Loucy (cell line): ENCODE results near the gene RNF113B.

ENCODE experiments used
- CTCF ChIP-seq: fragments of 200-600 bp; sonication (generic); conservative IDR thresholded peaks from 2 replicates; pipeline ENCODE4 v1.5.1; 2014; ENCODE audit warnings: mild to moderate bottlenecking, antibody characterized with exemption, low read length
- EZH2phosphoT487 ChIP-seq: fragments of 200-600 bp; IDR thresholded peaks from 2 replicates; pipeline ENCODE4 v1.6.1; 2018; ENCODE audit warnings: antibody characterized with exemption, mild to moderate bottlenecking, moderate library complexity, borderline replicate concordance

DNA sequence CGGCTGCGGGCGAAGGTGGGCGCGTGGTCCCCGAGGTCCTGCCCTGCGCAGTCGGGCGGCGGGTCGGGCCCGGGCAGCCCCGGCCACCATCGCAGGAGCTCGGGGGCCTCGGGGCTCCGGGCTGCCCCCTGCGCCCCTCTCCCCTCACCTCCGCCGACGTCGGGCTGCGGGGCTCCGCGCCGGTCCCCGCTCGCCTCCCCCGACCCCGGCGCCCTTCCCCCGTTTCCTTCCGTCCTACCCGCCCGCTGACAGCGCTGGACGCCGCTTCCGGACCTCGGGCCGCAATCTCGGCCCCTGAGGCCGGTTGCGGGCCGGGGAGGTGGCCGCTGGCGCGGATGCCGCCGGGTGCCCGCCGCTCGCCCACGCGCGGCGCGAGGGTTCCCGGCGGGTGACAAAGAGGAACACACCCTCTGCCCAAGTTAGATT, 33.5 kb downstream of the RNF113B start:
- TF ChIP-seq EZH2phosphoT487 (no peak), CTCF (no peak)
